HG02870 (cell line): ENCODE data around the gene PRPF40A.

ENCODE experiments used
- ATAC-seq: cut with Tn5 transposase; IDR thresholded peaks from one replicate; pipeline ENCODE4 v1.9.1; 2021; ENCODE audit warnings: mild to moderate bottlenecking, moderate library complexity; ENCODE audit not compliant: unreplicated experiment

PRPF40A gene

DNA sequence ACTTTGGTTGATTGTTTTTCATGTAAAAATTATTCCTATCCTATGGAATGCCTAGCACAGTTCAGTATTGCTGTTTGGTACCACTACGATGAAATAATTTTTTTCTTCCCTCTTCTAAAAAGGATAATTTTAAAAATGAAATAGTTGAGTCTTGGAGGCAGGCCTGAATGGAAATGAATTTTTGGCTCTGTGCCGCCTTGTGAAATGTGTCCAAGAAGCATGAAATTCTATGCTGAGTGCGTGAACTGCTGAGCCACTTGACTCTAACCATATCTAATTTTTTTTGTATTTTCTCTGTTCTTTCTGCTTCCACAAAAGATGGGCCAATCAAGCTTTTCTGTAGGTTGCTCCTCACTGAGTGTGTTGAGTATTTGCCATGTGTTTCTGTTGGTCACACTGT, 95.0 kb downstream of the PRPF40A start:
- ATAC-seq: no peak

DNA sequence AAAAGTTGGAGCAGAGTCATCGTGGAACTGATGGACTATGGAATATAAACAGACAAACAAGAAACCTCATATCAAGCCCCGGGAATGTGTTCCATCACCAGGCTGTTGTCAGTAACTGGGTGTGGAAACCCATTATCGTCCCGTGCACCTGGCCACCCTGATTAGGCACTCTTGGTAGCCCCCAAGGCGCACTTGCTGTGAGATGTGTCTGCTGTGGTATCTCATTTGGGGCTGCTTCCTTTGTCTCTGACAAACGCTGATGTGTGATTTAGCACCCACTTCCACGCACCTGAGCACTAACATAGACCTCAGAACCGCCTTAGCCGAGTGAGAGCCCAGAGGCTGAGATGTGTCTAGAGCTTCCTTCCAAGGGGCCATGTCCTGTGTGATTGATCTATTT, 96.3 kb downstream of the PRPF40A start:
- no peak for ATAC-seq

DNA sequence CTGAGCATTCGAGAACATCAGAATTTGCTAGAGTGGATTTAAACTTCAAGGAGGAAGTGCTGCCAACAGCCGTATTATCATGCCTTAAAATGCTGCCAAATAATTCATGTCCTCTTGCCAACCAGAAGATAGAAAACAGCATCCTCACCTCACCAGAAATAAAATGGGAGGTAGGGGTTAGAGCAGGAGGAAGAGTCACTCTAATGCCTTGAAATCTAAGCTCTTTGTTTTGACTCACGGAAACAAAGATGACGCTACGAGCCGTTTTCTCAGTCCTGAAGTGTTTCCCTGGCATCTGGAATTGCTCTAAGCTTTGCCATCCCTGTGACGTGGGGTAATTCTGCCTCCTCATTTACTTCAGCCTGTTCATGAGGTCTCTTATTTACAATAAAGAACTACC, 97.1 kb downstream of the PRPF40A start:
- ATAC-seq: no peak

DNA sequence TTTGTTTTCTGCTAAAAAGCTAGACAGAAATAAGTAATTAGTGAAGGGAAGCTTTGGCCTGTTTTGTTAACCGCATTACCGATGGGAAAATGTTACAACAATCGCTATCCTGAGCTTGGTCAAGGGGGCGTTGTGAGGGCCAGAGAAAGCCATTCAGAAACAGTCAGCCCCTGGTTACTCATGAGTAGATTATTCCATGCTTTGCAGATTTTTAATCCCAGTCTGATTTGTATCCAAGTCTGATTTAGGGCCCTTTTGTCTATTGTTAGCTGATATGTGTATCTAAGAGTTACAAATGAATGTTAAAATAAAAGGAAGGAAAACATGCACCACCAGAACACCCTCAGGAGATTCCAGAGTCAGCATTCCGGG, 99.1 kb downstream of the PRPF40A start:
- no peak for ATAC-seq

DNA sequence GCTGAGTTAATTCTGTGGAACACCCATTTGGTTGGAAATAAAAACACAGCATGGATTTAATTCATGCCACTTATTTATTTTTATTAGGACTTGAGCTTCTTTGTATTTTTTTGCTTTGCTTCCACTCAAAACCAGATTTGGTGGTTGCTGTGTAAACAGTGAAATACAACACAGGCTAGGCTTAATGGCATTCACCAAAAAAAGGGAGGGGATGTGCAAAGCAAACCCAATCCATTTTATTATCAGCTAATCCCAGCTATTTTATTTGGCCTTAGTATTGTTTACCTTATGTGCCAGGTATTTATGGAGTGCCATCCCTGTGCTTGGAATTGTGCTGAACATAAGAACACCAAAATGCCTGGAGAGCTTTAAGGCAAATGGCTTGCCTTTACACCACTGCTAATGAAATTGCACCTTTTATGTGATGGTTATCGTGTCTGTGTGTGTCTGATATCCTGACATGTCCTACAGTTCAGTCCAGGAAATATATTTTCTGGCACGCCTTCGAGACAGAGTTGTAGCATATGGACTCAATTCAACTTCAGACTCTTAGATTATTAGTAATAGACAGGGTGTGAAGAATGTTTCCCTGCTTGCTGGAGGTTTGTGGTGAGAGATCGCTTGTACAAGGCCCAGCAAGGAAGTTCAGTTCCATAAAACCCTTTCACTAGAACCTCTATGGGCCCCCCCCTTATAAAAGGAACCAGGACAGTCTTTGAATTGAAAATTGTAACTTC, 99.6 kb downstream of the PRPF40A start:
- no peak for ATAC-seq

DNA sequence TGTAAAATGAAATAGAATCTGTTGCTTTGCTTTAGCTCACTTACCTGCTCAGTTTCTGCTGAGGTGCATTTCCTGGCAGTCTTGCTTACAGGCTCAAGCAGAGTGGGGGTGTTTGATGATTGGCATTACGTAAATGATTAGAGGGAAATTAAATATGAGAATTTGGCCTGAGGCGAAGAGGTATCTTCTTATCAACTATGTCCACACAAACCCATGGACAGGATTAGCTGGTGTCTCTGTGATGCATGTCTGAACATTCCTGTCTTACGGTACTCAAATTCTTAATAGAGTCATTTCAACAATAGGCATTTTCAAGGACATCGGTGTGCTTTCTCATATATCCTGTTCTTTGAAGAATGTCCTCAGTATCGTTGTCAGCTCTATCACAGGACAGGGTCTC, 102.1 kb downstream of the PRPF40A start:
- ATAC-seq: no peak

DNA sequence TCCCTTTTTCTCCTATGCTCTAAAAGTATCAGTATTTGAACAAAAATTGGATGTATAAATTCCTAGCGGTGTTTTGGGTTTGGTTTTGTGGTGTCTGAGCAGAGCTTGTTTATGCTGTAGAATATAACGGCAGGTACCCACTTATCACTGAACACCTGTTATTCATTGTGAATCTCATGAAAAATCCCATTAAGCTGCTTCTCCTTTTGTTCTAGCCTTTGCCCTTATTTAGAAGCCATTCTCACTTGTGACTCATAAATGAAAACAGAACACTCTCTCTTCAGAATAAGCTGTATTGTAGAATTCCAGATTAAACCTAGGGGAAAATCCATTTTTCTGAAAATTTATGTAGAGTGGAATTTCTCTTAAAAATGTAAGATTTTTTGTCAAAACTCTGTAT, 104.0 kb downstream of the PRPF40A start:
- peak; percentile 56 for ATAC-seq

DNA sequence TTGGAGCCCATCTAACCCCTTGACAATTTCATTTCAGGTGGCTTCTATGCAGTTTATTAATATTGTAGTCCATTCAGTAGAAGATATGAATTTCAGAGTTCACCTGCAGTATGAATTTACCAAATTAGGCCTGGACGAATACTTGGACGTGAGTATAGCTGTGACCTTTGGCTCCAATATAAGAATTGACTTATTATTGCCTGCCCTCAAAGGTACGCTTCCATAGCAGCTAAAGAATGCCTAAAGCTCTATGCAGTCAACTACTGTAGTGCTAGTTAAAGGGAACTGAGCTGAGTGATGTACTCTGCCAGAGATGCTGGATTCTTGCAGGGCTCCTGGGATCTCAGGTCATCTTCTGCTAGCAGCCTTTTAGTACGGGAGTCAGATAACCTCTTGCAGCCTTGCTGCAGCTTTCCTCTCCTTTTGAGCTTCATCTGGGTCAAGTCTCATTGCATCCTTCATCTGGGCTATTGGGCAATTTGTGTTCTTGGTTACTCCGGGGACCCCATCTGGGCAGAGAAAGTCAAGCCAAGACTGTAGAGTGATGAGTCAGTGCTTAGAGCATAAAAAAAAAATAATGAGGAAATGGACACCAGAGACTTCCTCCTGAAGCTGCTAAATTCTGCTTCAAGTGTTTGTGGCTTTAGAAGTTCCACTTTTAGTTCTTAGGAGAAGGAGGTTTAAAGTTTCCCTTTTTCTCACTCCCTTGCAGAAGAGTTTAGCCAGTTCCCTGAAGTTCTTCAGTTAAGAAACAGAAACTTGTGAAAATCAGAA, 105.6 kb downstream of the PRPF40A start:
- peak; percentile 79 for ATAC-seq

DNA sequence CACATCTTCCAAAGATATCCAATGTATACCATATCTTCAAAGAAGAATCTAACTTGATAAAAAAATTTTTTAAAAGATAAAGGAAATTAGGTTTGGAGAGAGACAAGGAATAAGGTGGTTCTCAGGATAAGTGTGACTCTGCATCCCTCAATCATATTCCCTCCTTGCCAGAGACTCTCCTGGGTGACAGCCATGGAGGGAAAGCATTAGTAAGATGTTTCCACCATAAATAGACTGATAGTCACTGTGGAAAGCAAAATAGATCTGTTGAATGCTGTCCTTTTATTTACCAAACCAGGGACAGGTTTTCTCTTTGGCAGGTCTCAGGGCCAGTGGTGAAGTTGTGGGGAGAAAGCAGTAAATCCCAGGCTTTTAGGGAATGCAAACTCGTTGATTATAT, 107.6 kb downstream of the PRPF40A start:
- ATAC-seq: no peak

DNA sequence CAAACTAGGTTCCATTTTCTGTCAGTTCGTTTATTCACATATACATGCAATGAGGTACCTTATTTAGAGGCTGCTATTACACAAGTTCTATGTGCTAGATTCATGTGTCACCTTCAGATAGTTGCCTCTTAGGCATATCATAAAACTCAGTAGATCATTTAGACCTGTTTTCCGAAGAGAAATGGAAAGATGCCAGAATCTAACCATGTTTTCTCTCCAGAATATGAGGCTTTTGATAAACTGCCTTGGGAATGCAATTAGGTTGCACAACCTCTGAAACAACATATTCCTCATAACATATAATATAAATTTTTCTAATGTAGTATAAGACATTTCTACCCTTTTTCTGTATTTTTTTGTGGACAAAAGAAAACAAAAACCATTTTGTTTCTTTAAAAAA, 108.1 kb downstream of the PRPF40A start:
- ATAC-seq: no peak

DNA sequence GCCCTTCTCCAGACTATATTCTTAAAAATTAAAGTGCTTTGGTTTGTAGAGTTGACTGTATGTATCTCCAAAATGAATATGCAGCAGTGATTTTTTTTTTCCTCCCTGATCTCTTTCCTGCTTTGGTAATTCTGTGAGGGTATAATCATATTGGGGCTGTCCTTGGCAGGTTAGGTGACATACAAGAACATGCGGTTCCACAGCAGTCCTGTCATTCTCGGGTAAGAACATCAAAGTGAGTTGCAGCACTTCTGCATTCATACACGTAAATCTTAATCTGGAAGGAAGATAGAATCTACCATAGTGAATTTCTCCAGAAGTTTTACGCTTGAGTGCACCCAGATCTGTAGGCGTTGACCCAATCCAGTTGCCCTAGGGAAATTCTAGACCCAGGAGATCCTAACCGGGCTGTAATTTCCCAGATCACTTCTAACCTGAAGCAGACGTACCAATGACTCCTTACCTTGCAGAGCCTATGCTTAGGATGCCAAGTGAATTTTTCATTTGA, 109.4 kb downstream of the PRPF40A start:
- ATAC-seq: no peak

DNA sequence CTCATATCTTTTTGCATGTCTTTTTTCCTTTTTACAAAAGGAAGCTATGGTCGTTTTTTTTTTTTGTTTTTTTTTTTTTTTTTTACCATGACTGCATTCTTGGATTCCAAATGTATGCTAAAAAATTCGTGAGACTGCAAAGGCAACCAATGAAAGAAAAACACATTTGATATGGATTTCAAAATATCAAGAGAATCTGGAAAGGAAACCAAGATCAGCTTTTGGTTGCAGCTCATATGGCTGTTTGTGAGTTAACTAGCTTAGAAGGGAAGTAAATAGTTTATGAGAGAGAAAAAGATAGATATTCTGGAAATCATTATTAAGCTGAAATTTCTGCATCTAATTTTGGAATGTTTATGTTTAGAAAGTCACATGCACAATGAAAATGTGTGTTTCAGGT, 110.3 kb downstream of the PRPF40A start:
- no peak for ATAC-seq

DNA sequence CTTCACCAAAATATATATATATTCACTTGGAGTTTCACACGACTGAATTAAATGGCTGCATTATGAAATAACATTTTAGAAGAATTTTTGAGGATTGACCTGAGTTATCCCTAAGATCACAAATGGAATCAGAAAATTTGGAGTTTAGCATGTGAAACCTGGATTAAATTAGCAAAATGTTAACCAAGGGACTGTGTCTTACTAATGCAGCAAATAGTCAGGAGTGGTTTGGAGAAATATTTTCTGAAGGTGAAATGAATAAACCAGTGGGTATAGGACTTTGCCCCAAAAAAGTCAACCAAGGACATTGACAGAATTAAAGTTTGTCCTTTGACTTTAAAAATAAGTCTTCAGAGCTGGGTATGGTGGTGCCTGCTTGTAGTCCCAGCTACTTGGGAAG, 111.2 kb downstream of the PRPF40A start:
- no peak for ATAC-seq

DNA sequence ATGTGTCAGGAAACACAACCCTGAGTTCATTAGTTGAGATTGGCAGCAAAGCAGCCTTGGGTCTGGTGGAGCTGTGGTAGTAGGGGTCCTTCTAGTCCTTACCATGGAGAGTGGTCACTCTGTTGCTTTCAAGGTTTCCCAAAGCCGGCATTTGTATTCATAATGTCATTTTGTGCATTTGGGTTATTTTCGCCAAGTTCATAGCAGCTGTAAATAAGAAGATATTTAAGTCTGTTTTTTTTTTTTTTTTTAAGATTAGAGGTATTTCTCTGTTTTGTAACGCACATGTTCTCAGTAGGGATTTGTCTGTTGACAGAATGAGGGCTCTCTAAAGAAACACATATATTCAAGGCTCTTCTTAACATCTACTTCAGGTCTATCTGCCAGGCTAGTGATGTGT, 114.1 kb downstream of the PRPF40A start:
- no peak for ATAC-seq

DNA sequence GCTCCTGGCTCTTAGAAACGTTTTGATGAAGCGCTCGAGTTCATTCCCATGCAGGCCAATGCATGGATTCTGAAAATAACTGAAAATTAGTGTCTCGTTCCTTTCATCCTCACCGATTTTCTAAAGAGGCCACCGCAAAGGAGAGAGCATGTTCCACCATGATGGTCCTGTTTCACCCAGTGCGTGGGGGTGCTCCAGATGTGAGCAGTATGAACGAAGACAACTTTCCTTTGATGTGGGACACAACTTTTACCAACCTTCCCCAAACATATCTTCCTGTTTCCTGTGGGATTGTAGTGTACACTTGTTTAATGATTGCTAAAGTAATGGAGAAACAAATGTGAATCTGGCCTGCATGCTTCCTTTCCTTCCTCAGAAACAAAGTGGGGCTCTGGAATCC, 114.5 kb downstream of the PRPF40A start:
- no peak for ATAC-seq
